Erythroblast (primary cell): Measurements from ENCODE around the gene CWH43.
"Not testable (repeated sequence)": the region's sequence is repeated elsewhere in the genome, so short reads cannot be mapped to it uniquely, and the experiment has no call there.

Experiments
- DNase-seq, 2 experiments: peaks; one replicate each; lab custom pipeline; 2025; lab: John Stamatoyannopoulos, UW
- GATA1 ChIP-seq: IDR thresholded peaks from 2 replicates; pipeline ENCODE4 v1.6.1; 2011; ENCODE audit warnings: low read depth, mild to moderate bottlenecking, control low read depth, low read length, moderate library complexity
- POLR2A ChIP-seq: IDR thresholded peaks from 2 replicates; pipeline ENCODE4 v1.6.1; 2011; ENCODE audit warnings: mild to moderate bottlenecking, low read length

CWH43 gene

GRCh38 chr4:48989461-48990203 is 3.6 kb downstream of the CWH43 start:
- no peak for DNase-seq
- TF ChIP-seq POLR2A (no peak), GATA1 (no peak)

- TF ChIP-seq POLR2A (no peak), GATA1 (no peak)
Measured at GRCh38 chr4:48991357-48991756, 5.3 kb downstream of the CWH43 start.

GRCh38 chr4:48997962-48998361 is 11.9 kb downstream of the CWH43 start:
- TF ChIP-seq POLR2A: no peak
- no peak for TF ChIP-seq GATA1
- DNase-seq: no peak

More at GRCh38 chr4:48991357-48991756, 5.3 kb downstream of the CWH43 start:
- no peak for DNase-seq

- DNase-seq: no peak
- no peak for TF ChIP-seq POLR2A
- TF ChIP-seq GATA1: no peak
Measured at GRCh38 chr4:48998440-48998839, 12.4 kb downstream of the CWH43 start.

GRCh38 chr4:49000806-49001205 is 14.7 kb downstream of the CWH43 start:
- DNase-seq: no peak
- TF ChIP-seq GATA1 (no peak), POLR2A (no peak)

GRCh38 chr4:49002931-49003330 is 16.9 kb downstream of the CWH43 start:
- no peak for TF ChIP-seq POLR2A
- no peak for TF ChIP-seq GATA1
- DNase-seq: no peak

- DNase-seq: no peak
- no peak for TF ChIP-seq GATA1
- TF ChIP-seq POLR2A: no peak
Measured at GRCh38 chr4:49018718-49019295, 32.7 kb downstream of the CWH43 start.

- no peak for TF ChIP-seq GATA1
- no peak for TF ChIP-seq POLR2A
- peak; percentile 4 to 31 for DNase-seq
Measured at GRCh38 chr4:49032440-49033161, 46.5 kb downstream of the CWH43 start.

- TF ChIP-seq POLR2A (no peak), GATA1 (no peak)
- DNase-seq: no peak
Measured at GRCh38 chr4:49036528-49036927, 50.5 kb downstream of the CWH43 start.

GRCh38 chr4:49044270-49044669 is 58.2 kb downstream of the CWH43 start:
- TF ChIP-seq POLR2A (no peak), GATA1 (no peak)
- DNase-seq: no peak

- DNase-seq: no peak
Measured at GRCh38 chr4:49058306-49058705, 72.2 kb downstream of the CWH43 start.

GRCh38 chr4:49063670-49064069 is 77.6 kb downstream of the CWH43 start:
- DNase-seq: no peak
- no peak for TF ChIP-seq POLR2A

More at GRCh38 chr4:49058306-49058705, 72.2 kb downstream of the CWH43 start:
- TF ChIP-seq POLR2A (no peak), GATA1 (no peak)

GRCh38 chr4:49072196-49072595 is 86.1 kb downstream of the CWH43 start:
- not testable (repeated sequence) for DNase-seq

GRCh38 chr4:49091883-49092282 is 105.8 kb downstream of the CWH43 start:
- DNase-seq: not testable (repeated sequence)

- not testable (repeated sequence) for DNase-seq
Measured at GRCh38 chr4:49092608-49093135, 106.6 kb downstream of the CWH43 start.

- not testable (repeated sequence) for DNase-seq
Measured at GRCh38 chr4:49096215-49096614, 110.1 kb downstream of the CWH43 start.

GRCh38 chr4:49096627-49097026 is 110.6 kb downstream of the CWH43 start:
- DNase-seq: not testable (repeated sequence)

GRCh38 chr4:49097071-49097470 is 111.0 kb downstream of the CWH43 start:
- DNase-seq: not testable (repeated sequence)

GRCh38 chr4:49097505-49097904 is 111.4 kb downstream of the CWH43 start:
- DNase-seq: not testable (repeated sequence)

GRCh38 chr4:49098034-49098759 is 112.1 kb downstream of the CWH43 start:
- DNase-seq: not testable (repeated sequence)
